ENCODE data around the gene ZNF750. TPM values are rescaled to one million over a fixed set of nuclear protein-coding genes. Genes with fewer than 3 reads are reported as not detected.

The ZNF750 gene
- total and polyA plus RNA-seq, 4 donors = 0.02 to 0.08 TPM; not detected in 2

DNA sequence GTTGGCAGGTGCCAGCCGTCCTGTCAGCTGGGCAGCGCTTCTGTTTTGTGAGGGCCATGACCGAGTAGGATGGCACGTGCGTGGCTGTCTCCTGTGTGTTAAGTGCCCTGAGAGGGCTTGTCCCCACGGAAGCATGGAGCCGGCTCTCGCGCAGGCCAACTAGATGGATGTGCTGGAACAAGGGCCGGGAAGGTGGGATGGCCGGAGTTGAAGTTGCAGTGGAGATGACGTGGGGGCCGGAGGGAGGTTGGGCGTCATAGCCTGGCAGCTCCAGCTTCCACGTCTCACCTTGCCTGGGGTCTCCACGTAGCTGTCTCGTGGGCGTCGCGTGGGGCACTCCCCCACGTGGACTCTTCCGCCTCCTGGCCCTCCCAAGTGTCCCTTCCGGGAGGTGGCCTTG, 60.3 kb downstream of the ZNF750 start (continued):
- TF ChIP-seq, protein P1, sequence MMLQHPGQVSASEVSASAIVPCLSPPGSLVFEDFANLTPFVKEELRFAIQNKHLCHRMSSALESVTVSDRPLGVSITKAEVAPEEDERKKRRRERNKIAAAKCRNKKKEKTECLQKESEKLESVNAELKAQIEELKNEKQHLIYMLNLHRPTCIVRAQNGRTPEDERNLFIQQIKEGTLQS (IDR thresholded peaks at IDR 0.05) = no peak
- no peak for TF ChIP-seq NR2F2 (IDR thresholded peaks at IDR 0.05)

Other genes starting within 250 kb of the ZNF750 start
- gene WDR45B, start 191.6 kb downstream of the ZNF750 start, total RNA-seq = 10 to 100 TPM; 28.2 to 40.9 TPM
- 10 to 100 TPM; 25.4 to 30.2 TPM for gene WDR45B, start 191.6 kb downstream of the ZNF750 start, polyA plus RNA-seq
- gene RAB40B, start 141.3 kb downstream of the ZNF750 start, total RNA-seq = 1 to 10 TPM; 2.9 to 9.6 TPM
- 10 to 100 TPM; 11.4 to 12.1 TPM for gene RAB40B, start 141.3 kb downstream of the ZNF750 start, polyA plus RNA-seq
- 10 to 100 TPM; 10.1 to 15.5 TPM for gene FN3KRP, start 123.3 kb downstream of the ZNF750 start, total RNA-seq
- 10 to 100 TPM; 10.9 to 11.2 TPM for gene FN3KRP, start 123.3 kb downstream of the ZNF750 start, polyA plus RNA-seq
- 10 to 100 TPM; 18.4 to 21.5 TPM for gene FN3K, start 104.4 kb downstream of the ZNF750 start, total RNA-seq
- gene FN3K, start 104.4 kb downstream of the ZNF750 start, polyA plus RNA-seq = 10 to 100 TPM; 24.4 to 28.7 TPM
- 10 to 100 TPM; 29.8 to 34.6 TPM for gene TBCD, start 88.0 kb downstream of the ZNF750 start, total RNA-seq
- gene TBCD, start 88.0 kb downstream of the ZNF750 start, polyA plus RNA-seq = 10 to 100 TPM; 31.5 to 42.2 TPM
- 1 to 10 TPM; 8.5 to 8.7 TPM for gene METRNL, start 239.6 kb upstream of the ZNF750 start, total RNA-seq
- 1 to 10 TPM in 1 of 2 donors, under 1 TPM in 1; 0.67 to 9.0 TPM for gene METRNL, start 239.6 kb upstream of the ZNF750 start, polyA plus RNA-seq